ENCODE results near the gene STX2.
"Not testable (repeated sequence)": the region's sequence is repeated elsewhere in the genome, so short reads cannot be mapped to it uniquely, and the experiment has no call there.

The STX2 gene

DNA sequence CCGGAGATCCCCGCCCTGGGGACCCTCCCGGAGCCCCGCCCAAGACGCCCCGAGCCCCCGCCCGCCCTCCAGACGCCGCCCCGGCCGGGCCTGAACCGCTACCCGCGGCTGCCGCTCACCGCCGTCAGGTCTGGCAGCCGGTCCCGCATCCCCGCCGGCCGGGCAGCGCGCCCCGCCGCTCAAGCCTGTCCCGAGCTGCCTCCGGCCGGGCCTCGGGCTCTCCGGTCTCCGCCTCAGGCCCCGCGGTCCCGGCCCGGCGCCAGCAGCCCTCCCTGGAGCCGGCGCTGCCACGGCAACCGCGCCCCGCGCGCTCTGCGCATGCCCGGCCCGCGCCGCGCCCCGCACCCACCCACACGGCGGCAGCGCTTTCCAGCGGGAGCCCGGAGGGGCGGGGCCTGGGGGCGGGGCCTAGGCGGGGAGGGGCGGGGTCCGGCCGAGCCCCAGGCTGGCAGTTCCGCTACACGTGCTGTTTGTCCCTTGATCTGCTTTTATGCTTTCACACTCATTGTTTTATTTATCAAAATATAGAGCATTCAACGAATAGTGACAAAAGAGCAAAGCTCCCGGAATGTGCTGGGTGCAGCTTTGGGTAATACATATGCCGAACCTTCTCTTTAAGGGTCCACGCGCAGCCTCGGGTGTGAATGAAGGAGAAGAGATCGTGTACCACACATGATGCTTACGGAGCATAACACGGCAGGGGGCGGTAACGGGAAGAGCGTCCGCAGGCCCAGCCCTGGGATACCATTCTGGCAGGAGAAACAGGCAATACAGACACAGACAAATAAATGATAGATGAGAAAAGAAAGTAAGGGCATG is at the start of gene STX2:
TSS of gene STX2 (minus strand) at position 300 of the 819 bp plus-strand sequence. CDS start at position 149, 151 bp downstream.
- peak; percentile 75 for DNase-seq (ENCODE audit: low spot score)

DNA sequence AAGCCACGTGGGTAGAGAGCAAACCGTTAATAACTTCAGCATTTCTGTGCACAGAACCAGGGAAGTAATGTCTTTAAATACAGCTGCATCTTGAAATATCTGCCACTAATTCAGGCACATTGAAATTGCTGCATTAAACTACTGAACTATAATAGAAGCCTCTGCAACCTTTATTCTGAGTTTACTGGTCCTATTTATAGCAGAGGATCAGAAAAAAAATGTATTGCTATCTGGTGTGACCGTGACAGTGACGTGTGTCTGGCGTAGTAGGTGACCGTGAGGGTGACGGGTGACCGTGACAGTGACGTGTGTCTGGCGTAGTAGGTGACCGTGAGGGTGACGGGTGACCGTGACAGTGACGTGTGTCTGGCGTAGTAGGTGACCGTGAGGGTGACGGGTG is 48.1 kb upstream of the STX2 start:
- not testable (repeated sequence) for DNase-seq (ENCODE audit: low spot score)

DNA sequence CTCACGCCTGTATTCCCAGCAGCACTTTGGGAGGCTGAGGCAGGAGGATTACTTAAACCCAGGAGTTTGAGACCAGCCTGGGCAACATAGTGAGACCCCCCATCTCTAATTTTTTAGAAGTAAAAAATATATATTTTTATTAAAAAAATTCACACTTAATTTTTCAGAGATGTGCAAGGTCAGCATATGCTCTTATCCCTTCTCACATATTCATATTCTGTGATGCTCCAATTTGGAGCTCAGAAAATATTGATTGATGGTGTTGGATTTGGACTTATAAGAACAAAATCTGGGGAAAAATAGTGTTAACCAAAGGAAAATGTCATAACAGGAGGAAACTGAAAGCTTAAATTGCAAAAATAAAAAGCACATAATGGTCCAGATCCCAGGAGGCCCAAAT is 42.5 kb upstream of the STX2 start:
- no peak for DNase-seq (ENCODE audit: low spot score)

DNA sequence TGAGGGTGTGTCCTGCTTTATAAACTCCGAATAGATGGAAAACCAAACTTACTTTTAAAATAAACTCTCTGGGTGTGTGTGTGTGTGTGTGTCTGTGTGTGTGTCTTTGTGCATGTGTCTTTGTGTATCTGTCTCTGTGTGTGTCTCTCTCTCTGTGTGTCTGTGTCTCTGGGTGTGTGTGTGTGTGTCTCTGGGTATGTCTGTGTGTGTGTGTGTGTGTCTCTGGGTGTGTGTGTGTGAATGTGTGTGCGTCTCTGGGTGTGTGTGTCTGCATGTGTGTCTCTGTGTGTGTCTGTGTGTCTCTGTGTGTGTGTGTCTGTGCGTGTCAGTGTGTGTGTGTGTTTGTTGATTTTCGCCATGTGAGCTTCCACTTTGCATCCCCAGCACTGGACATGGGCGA is 42.0 kb upstream of the STX2 start:
- no peak for DNase-seq (ENCODE audit: low spot score)

DNA sequence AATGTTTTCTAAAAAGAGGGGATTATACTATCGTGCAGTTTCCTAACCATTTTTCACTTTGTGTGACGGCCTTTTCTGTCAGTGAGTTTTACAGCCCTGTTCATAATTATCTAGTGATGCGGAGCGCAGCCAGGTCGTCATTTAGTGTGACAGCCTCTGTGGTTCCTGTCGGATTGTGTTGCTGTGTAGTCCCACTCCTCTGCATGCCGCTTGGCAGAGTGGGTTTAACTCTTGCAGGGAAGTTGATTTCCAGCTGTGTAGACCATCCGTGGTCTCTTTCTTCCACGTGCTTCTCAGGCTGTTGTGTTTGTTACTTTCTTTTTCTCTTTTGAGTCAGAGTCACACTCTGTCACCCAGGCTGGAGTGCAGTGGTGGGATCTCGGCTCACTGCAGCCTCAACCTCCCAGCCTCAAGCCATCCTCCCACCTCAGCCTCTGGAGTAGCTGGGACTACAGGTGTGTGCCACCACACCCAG is 41.4 kb upstream of the STX2 start:
- no peak for DNase-seq (ENCODE audit: low spot score)

DNA sequence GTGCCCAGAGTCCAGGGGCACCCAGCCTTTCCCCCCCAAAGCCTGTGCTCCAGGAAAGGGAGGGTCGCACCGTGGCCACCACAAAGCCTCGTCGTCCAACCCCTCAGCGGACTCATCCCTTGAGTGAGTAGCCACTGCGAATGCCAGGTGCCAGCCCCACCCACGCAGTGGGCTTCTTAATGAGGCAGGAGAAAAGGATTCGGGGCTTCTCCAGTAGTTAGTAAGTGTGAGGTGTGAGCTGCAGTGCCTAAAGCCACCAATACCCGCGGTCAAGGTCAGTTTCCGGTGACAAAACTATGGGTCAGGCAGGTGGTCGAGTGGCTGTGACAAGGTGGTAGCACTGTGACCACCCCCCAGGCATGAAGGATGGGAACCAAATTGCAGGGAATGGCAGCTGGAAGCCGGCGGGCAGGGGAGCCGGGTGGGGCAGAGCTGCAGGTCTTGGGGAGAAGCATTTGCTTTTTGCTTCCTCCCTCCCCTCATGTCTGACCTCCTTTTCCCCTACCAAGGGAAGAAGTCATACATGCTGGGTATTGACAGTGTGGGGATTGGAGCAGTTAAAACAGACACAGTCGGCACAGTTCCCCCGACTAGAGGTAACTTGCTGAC is 40.8 kb upstream of the STX2 start:
- DNase-seq (ENCODE audit: low spot score), result no peak

DNA sequence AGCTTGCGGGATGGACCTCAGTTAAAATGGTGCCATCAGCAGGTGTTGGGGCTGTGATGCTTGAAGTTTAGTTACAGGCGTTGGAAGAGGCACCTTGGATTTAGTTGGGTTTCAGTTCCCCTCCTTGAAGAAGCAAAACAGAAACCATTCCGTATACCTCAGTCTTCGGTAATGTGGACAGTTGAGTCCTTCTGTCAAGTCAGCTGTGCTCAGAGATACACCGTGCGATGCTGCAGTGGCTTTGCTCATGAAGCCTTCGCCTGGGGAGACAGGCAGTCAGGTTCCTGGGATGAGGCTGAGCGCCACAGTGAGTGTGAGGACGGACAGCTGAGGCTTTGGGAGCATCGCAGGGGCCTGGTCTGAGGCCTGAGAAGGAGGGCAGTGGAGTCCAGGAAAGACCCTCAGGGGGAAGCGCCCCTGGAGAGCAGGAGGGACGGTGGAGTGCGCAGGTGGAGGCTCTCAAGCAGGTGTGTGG is 40.2 kb upstream of the STX2 start:
- DNase-seq (ENCODE audit: low spot score), result no peak

DNA sequence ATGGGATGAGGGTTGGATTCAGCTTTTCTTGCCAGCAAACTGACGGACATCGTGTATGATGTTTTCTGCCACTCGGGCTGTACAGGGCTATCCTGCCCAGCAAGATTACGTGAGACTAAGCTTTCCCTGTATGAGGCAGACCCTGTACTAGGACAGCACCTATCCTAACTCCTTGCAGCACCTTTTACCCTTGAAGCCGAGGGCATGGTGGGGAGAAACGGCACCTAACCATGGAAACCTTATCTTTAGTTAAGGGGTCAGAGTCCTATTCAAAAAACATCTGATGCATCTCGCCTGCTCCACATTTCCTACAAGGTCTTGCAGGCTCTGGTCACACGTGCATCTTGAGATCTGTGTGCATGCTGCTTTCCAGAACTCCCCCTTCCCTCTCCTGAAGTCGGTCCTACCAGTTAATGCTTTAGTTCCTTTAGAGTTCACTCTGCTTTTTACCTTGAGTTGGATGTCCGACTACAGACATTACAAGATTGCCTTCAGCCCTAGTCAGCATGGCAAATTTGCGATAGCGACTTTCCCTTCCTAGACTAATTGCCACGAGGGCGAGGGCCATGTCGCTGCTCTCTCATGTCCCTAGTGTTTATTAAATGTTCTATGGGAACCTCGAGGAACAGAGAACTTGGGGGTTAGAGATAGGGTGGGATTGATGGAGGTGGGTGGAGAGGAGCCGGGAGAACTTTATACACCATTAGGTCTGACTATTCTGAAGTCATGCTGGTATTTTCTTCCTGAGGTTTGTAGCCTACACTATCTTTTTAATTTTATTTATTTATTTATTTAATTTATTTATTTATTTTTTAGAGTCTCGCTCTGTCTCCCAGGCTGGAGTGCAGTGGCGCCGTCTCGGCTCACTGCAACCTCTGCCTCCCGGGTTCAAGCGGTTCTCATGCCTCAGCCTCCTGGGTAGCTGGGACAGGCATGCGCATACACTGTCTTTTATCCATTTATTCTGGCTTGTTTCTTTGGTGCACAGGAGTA is 39.4 kb upstream of the STX2 start:
- no peak for DNase-seq (ENCODE audit: low spot score)

DNA sequence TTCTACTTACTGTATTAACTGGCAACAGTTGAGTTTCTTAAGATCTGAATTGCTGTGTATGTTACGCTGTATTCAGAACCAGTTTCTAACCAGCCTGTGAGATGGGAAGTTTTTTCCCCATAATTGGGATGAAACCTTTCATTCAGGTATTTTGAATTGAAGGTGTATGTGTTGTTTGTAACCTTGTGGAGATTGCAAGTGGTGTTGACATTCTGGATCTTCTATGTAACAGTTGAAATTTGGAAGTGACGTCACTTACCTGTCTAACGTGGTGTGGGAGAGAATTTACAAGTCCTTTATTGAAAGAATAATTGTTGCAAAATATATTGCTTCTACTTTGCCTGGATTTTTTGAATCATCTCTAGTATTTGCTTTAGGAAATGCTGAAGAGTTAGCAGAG is 38.3 kb upstream of the STX2 start:
- DNase-seq (ENCODE audit: low spot score), result no peak

DNA sequence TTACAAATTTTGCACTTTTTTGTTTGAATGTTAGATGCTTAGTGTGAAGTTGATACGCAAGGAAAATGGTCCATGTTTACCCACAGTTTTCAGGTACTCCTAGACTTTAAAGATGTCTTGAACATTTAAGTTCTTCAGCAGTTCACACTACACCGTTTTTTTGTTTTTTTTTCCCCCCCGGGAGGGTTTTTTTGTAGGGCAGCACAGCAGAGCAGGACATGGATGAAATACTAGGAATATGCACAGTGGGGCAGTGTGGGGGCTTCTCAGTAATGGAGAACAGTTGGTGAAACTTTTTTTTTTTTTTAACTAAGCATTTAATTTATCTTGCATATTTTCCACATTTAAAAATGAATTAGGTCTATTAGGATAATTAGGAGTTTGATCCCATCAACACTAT is 37.7 kb upstream of the STX2 start:
- no peak for DNase-seq (ENCODE audit: low spot score)

DNA sequence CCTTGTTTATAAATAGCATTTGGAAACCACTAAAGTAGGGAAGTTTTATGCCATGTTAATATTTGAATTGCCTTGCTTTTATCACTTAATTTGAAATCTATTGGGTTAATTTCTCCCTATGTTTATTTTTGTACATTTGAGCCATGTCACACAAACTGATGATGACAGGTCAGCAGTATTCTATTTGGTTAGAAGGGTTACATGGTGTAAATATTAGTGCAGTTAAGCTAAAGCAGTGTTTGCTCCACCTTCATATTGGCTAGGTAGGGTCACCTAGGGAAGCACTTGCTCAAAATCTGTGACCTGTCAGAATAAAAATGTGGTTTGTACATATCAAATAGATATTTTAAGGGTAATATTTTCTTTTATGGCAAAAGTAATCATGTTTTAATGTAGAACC is 37.2 kb upstream of the STX2 start:
- DNase-seq (ENCODE audit: low spot score), result no peak

DNA sequence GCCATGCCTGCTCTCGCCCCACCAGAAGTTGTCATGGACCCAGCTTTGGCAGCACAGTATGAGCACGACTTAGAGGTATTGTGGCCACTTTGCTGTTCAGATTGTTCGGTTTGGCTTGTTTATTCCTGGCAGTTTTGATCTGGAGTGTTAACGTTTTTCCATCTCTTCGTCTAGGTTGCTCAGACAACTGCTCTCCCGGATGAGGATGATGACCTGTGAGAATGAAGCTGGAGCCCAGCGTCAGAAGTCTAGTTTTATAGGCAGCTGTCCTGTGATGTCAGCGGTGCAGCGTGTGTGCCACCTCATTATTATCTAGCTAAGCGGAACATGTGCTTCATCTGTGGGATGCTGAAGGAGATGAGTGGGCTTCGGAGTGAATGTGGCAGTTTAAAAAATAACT is 36.7 kb upstream of the STX2 start:
- DNase-seq (ENCODE audit: low spot score), result not testable (repeated sequence)

DNA sequence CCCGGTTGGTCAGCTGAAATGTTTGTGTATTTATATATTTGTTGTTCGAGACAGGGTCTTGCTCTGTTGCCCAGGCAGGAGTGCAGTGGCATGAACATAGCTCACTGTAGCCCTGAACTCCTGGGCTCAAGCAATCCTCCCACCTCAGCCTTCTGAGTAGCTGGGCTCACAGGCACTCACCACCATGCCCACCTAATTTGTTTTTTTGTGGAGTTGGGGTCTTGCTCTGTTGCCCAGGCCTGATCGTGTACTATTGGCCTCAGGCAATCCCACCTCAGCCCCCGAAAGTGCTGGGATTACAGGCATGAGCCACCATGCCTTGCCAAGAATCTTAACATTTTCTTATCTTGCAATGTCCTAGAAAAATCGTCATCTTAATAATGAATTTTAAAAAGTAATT is 36.1 kb upstream of the STX2 start:
- DNase-seq (ENCODE audit: low spot score), result no peak

DNA sequence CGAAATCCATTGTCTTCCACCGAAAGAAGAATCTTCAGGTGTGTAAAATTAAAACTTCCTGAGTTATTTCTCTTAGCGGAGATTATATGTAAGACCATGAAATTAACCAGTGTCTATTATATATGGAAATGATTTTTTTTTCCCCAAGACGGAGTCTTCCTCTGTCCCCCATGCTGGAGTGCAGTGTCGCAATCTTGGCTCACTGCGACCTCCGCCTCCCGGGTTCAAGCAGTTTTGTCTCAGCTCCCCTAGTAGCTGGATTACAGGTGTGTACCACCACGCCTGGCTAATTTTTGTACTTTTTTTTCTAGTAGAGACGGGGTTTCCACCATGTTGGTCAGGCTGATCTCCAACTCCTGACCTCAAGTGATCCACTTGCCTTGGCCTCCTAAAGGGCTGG is 35.6 kb upstream of the STX2 start:
- no peak for DNase-seq (ENCODE audit: low spot score)

DNA sequence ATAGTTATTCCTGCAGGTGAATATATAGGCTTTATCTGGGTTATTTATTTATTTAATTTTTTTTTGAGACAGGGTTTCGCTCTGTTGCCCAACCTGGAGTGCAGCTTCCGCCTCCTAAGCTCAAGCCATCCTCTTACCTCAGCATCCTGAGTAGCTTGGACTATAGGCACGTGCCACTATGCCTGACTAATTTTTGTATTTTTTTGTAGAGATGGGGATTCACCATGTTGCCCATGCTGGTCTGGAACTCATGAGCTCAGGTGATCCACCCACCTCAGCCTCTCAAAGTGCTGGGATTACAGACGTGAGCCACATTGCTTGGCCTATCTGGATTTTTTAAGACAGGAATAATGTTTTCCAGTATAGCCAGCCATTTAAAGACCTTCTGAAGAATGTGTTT is 34.8 kb upstream of the STX2 start:
- no peak for DNase-seq (ENCODE audit: low spot score)

DNA sequence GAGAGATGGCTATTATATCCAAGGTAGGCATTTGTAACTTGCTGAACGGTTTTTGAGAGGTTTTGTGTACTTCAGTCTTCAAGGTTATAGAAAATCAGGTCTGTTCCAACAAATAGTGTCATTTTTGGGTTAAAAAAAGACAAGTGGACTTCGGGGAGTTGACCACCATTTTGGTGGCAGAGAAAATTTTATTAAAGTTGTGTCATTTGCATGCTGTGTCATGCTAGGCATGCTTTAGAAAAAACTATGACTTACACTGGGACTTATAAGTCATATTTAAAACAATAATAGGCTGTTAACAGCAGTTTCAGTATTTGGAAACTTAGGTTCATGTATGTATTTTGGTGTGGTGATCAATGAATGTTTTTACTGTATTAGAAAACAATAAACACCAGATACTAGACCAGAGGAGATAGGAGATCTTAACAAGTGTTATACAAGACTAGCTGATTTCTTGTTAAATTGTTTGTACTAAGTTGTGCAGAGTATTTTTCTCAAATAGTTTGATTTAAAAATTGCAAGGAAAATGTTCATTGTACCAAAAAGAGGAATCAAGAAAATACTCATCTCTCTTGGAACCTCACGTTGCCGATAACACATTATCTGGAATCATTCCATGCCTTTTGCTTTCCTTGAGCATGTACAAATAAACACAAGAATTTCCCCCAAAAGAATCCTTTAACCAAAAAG is 34.2 kb upstream of the STX2 start:
- DNase-seq (ENCODE audit: low spot score), result no peak

DNA sequence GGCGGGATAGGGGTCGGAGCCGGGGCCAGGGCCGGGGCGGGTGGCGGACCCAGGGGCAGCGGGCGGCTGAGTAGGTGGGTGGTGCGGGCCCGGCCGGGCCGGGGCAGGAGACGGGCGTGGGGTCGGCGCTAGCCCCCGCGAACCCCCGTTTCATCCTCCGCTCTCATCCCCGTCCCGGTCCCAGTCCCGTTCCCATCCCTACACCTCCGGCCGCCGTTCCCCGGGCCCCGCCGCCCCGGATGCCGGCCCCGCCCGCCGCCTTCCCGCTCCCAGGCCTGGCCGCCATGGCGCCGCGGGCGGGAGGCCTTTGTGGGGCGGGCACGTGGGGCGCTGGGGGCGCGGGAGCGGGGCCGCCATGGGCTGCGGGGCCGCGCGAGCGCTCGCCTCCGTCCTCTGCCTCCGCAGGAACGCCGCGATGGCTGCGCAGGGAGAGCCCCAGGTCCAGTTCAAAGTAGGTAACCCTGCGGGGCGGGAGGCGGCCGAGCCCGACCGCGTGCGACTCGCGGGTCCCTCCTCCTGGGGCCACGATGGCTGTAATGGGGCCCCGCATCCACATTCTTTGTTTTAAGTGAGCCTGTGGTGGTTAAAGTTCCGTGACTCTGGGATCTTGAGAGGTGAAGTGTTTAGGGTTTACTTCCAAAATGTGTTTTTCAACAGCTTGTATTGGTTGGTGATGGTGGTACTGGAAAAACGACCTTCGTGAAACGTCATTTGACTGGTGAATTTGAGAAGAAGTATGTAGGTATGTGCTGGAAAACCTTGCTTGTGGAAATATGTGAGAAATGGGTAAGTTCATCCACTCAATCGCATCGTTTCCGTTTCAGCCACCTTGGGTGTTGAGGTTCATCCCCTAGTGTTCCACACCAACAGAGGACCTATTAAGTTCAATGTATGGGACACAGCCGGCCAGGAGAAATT is 33.4 kb upstream of the STX2 start:
- peak; percentile 28 for DNase-seq (ENCODE audit: low spot score)

DNA sequence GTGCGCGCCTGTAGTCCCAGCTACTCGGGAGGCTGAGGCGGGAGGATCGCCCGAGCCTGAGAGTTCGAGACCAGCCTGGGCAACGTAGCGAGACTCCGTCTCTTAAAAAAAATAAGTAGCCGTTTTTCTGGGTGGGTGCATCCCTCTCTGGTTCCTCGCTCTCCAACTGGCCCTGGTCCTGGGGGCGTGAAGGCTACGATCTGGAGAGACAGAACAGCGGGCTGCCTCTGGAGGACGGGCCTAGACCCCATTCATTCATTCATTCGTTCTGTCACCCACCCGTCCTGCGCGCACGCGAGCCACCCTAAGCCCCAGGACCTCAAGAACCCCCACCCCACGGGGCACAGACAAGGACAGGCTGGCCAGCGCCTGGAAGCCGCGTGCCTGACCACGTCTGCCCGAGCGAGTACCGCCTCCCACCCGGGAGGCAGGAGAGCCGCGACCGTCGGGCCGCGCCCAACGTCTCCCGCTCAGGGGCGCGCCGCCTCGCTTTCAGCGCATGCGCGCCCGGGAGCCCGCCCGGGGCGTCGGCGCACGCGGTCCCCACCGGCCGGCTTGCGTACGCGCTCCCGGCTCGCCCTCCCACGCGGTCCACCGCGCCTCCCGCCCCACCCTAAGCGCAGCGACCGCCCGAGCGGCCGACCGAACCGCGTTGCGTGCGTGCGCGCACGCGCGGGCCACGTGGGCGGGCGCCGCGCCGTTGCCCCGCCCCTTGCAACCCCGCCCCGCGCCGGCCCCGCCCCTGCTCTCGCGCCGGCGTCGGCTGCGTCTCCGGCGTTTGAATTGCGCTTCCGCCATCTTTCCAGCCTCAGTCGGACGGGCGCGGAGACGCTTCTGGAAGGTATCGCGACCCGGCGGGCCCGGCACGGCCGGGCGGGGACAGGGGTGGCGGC is 32.5 kb upstream of the STX2 start, which contains the start of gene RAN:
TSS of gene RAN (plus strand) at position 781 of the 893 bp plus-strand sequence. CDS start 528 bp downstream, outside the sequence.
- peak; percentile 93 for DNase-seq (ENCODE audit: low spot score)

All from HuH-7.5 (cell line).